Skeletal muscle cell (primary cell): ENCODE results near the gene SPATA32.

Source experiments
- DNase-seq: peaks from one replicate; pipeline ENCODE4 v3.0.0-alpha.2; 2010; ENCODE audit warnings: low read depth
- H3K4me3 ChIP-seq: 2 replicates; pipeline ENCODE4 v1.5.1; 2011; ENCODE audit warnings: low read depth, mild to moderate bottlenecking, control low read depth, low read length, moderate library complexity

SPATA32 gene

GRCh38 chr17:45234641-45235415, 27.1 kb downstream of the SPATA32 start:
- no peak overlapping the region for H3K4me3 ChIP-seq
- no peak for DNase-seq

GRCh38 chr17:45233423-45233924, 28.4 kb downstream of the SPATA32 start:
- no peak for DNase-seq
- H3K4me3 ChIP-seq, result no peak overlapping the region

GRCh38 chr17:45232514-45233422, 29.1 kb downstream of the SPATA32 start:
- no peak overlapping the region for H3K4me3 ChIP-seq
- DNase-seq, result no peak

DNA sequence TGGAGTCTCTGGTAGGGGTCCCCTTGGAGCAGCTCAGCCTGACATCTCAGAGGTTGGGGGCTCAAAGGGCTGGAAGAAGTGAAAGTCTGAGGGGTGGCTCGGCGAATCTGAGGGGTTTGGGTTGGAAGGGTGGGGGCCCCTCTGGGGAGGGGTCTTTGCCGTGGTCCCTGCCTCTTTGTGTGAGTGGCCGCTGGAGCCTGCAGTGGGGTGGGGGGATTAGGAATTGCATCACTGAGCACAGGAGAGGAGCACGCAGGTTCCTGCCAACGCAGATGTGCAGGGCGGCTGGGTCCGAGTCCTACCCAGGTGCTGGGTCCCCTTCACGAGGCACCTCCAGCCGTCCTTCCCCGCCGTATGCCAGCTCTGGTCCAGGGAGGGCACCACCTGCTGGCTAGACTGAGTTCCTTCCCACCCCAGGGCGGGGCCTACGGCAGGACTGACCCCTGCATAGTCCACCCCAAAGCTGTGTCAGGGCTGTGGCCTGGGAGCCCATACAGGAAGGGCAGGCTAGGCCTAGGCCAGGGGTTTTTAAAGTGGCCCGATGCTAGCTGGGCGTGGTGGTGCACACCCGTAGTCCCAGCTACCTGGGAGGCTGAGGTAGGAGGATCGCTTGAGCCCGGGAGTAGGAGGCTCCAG, 30.3 kb downstream of the SPATA32 start:
- no peak for DNase-seq
- no peak overlapping the region for H3K4me3 ChIP-seq

GRCh38 chr17:45230787-45231480, 31.0 kb downstream of the SPATA32 start:
- H3K4me3 ChIP-seq, result no peak overlapping the region
- no peak for DNase-seq

GRCh38 chr17:45230410-45230786, 31.5 kb downstream of the SPATA32 start:
- no peak for DNase-seq
- no peak overlapping the region for H3K4me3 ChIP-seq

DNA sequence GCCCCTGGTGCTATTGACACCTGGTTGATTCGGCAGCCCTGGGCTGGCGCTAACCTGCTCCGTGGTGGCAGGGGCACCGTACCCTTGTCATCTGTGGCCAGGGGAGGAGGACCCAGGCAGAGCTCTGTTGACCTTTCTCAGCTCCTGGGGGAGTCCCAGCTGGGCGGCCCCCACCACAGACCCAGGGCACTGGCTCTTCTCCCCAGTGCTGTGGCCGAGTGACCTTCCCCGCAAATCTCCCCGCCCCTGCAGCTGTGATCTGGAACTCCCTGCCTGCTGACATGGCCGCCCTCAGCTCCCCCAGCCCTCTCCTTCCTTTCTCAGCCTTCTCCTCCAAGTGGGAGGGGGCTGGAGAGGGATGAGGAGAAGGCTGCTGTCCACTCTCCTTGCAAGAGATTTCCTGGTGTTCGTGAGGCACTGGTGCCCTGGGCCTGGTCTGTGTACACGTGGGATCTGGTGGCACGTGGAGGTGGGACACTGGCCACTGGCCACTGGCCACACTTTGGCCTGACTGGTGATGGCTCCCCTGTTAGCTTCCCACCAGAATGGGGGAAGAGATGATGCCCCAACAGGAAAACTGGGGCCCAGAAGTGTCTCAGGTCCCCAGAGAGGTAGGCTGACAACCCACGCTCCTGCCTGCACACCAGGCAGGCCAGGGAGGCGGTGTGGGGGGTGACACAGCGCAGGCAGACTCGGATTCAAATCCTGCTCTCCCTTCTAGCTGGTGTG, 32.0 kb downstream of the SPATA32 start:
- DNase-seq, result no peak
- no peak overlapping the region for H3K4me3 ChIP-seq

- DNase-seq, result peak; percentile 88
- H3K4me3 ChIP-seq, result no peak overlapping the region
These were observed 32.9 kb downstream of the SPATA32 start for GRCh38 chr17:45228763-45229539.

DNA sequence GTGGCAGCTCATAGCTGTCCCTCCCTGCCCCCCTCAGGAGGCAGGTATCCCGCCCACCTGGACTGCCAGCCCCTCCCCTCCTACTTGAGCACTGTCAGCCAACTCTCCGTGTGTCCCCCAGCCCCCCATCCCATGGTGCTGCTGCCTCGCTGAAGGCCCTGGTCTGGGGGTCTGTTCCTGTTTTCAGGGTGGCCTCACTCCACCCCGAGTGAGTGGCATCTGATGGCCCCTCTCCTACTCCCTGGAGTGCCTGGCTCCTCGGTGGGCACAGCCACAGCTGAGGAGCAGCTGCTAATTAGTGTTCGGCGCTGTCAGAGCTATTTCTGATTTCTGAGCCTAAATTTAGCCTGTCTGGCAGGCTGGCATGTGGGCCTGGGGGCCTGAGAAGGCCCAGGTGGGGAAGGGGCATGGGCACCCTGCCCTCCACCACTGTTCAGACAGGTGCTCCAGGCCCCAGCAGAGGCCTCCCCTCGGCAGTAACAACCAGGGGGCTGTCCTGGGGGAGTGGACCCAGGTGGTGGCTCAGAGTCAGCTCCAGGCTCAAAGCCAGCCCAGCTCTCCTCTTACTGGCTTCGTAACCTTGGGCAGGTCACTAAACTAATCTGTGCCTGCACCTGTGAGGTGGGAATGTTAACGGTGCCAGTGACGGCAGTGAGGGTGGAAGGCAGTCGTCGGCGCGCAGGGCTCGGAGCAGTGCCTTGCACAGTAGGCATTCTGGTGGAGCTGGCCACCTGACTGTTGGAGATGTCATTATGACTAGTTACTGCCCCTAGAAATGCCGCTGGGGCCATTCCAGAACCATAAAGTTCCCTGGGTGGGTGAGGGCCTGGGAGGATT, 33.8 kb downstream of the SPATA32 start:
- DNase-seq, result no peak
- H3K4me3 ChIP-seq, result no peak overlapping the region

- H3K4me3 ChIP-seq, result no peak overlapping the region
- no peak for DNase-seq
These were observed 34.6 kb downstream of the SPATA32 start for GRCh38 chr17:45227101-45227925.

DNA sequence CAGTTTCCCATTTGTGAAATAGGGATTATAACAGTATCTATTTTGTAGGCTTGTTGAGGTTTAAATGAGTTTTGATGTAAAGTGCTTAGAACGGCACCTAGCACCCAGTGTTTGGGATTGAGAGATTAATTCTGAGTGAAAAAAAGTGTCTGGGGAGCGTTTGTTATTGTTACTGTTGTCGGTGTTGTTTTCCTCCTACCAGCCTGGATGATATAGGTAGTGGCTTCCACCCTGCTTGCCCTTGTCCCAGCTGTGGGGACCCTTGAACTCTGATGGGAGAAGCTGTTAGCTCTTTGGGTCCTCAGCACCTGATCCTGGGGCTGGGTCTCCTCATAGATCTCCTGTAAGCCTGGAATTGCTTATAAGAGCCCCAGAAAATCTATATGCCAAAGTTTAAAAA, 35.3 kb downstream of the SPATA32 start:
- DNase-seq, result no peak

GRCh38 chr17:45225964-45226530, 35.8 kb downstream of the SPATA32 start:
- DNase-seq, result no peak
- H3K4me3 ChIP-seq, result no peak overlapping the region

More for the DNA sequence above, 35.3 kb downstream of the SPATA32 start:
- H3K4me3 ChIP-seq, result no peak overlapping the region

DNA sequence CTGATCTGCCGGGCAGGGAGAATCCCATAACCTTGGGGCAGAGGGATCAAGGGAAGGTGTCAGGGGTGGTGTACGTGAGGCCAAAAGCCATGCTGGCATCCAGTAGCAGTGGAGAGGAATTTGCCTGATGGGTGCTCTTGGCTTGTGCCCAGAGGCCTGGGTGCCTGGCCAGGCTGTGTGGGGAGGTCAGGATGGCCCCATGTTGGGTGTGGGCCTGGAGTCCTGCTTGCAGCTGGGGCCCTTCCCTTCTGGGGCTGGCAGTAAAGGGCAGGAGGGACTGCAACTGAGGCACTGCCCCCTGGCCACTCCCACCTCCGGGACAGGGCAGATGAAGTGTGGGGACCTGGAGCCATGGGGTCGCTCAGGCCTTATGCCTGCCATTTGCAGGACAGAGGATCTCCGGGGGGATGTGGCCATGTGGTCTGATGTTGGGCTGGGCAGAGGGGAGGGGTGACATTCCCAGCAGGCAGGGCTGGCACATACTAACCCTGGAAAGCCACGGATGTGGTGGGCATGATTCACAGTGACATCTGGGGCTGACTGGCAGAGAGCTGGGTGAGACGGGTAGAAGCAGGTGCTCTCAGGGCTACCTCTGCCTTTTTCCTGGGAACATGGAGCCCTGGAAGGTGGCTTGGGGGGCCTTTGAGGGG, 36.7 kb downstream of the SPATA32 start:
- no peak overlapping the region for H3K4me3 ChIP-seq
- no peak for DNase-seq

- no peak overlapping the region for H3K4me3 ChIP-seq
- no peak for DNase-seq
These were observed 37.2 kb downstream of the SPATA32 start for GRCh38 chr17:45224671-45225050.
